Stimulated activated CD4-positive, alpha-beta T cell treated with anti-CD3 and anti-CD28 coated beads, TNF-alpha, amount 100 ng/mL, for 1 hour (primary cell): ENCODE results near the gene FBXL2.

Experiments used
- DNase-seq, 3 donors: peaks; one replicate each; pipeline ENCODE4 v3.0.0-alpha.2; 2020; ENCODE audit warnings: low read depth in 3 of 3, low spot score in 1 of 3

Gene FBXL2, protein sequence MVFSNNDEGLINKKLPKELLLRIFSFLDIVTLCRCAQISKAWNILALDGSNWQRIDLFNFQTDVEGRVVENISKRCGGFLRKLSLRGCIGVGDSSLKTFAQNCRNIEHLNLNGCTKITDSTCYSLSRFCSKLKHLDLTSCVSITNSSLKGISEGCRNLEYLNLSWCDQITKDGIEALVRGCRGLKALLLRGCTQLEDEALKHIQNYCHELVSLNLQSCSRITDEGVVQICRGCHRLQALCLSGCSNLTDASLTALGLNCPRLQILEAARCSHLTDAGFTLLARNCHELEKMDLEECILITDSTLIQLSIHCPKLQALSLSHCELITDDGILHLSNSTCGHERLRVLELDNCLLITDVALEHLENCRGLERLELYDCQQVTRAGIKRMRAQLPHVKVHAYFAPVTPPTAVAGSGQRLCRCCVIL

DNA sequence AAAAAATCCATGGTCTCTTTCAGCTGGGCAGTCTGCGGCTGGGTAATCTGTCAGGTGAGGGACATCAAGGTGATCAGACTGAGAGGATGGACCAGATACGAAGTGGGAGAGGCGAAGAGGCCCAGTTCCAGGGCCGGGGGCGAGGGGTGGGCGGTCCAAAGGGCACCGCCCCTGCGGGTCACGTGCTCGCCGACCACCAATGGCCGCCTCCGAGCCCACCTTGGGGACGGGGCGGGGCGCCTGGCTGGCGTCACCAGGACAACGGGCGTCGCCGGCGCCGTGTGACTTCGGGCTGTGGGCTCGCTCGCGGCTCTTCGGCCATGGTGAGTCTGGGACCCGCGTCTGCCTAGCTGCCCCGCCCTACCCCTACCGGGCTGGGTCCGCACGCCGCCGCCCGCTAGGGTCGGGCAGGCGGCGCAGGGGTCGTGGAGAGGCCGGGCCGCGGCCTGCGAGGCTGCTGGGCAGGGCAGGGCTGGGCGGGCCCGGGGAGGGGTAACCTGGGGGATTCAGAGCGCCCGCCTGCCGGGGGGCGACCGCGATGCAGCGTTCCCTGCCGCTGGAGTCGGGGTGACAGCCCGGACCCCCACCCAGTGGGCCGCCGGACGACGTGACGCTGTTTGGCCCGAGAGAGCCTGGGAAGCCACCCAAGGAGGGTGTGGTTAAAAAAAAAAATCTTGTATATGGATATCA, at the start of gene FBXL2:
FBXL2 (plus strand) TSS at position 250 of the 690 bp plus-strand sequence; CDS start at position 321, 71 bp downstream.
- no peak for DNase-seq

DNA sequence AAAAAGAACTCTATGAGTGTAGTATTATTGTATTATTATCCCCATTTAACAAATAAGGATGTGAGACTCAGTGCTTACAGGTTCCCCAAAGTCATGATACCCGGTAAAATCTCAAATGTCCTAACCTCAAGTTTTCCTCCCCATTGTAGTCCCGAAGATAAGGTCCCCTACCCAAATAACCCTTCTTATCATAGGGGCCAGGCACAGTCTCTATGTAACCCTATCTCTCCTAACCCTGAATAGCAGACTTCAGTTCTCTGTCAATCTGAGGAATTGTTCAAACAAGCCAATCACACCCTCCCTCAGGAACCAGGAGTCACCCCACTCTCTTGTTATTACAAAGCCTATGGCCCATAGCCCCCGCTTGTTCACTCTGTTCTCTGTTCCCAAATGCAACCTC, 48.2 kb upstream of the FBXL2 start:
- DNase-seq: no peak

DNA sequence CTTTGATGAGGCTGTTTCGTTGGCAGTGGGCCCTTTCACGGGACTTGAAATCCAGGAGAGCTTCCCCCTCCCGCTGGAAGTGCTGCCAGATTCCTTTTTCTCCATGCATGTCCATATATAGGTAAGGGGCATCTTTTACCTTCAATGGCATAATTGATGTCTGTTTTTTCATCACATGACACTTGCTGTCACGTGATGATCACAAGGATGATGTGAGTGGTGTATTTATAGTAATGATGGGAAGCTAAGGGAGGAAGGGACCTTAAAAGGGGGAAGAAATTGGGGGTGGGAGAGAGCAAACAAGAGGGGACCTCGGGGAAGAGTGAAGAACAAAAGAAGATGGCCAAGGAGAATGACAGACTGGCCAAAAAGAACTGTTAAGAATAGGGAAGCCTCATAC, 47.3 kb upstream of the FBXL2 start:
- no peak for DNase-seq

DNA sequence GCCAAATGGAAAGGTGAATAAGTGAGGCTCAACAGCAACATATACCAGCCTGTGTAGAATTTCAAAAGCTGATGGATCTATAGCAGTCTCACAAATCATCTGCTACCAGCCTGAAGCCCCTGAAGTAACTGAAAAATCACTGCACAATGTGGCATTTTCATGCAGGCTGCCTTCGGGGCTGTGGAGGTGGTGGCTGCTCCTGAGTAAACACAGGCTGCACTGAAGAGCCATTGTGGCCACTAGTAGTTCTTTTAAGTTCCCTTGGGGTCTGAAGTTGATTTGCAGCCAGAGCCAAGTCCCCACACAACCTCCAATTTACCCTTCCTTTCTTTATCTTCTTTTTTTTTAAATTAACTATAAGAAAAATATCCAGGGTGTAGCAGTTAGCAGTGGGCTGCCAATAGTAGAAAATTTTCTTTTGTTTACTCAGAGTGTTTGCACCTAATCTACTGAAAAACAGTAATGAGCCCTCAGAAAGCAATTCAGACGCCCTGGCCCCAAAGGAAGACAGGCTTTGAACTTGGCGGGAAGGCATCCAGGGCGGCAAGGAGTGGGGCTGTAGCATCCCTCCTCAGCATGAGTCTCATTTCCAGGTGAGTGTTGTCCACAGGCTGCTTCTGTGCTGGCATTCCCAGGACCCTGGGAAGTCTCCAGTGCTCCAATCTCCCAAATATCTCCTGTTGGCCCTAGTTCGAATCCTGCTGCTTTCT, 45.3 kb upstream of the FBXL2 start:
- DNase-seq: no peak

DNA sequence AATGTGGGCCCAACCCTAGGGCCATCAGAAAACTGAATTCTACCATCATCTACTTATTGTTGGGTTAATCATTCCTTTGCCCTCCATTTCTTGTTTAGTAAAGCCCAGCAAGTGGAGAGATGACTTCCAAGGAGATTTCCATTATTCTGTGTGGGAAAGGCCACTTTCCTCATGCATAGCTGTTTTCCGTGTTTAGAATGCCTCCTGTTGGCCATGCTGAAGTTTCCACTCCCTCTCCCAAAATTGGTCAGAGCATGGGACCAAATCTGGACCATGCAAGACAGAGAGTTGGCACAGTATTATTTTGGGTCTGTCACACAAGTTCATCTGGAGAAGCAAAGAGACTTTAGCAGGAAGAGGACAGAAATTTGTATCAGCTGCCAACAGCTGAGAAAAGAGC, 43.4 kb upstream of the FBXL2 start:
- DNase-seq: no peak

DNA sequence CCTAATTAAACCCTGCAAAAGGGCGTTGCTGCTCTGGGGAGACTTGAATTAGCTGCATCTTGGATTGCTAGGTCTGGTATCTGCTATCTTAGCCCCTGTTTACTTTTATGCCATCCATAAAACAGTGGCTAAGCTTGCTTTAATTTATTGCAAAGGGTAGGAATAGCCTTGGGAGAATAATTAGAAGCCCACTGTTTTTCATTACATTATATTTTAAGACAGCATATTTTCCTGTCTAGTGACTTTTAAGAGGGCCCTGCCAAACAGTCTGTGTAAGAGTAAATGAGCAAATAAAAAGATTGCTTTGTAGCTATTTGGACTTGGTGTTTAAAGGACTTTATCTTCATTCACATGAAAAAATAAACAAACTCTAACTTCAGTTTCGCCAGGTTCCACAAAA, 41.2 kb upstream of the FBXL2 start:
- DNase-seq: no peak

DNA sequence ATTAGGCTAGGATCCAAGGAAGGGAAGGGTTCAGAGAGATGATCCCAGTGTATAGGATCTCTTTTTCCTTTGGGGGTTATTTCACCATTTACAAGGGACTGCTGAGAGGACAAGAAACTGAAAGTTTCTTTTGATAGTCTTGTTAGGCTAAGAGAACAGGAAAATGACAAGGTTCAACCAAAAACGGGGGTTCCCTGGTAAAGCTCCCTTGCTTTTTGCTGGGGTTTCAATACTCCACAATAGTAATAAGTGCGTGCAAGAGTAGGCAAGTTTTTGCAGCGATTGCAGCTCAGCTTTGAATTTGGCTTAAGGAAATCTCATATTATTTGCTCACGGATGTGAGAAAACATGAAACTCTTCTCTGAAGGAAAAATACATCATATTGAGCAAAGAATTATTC, 39.8 kb upstream of the FBXL2 start:
- DNase-seq: no peak

DNA sequence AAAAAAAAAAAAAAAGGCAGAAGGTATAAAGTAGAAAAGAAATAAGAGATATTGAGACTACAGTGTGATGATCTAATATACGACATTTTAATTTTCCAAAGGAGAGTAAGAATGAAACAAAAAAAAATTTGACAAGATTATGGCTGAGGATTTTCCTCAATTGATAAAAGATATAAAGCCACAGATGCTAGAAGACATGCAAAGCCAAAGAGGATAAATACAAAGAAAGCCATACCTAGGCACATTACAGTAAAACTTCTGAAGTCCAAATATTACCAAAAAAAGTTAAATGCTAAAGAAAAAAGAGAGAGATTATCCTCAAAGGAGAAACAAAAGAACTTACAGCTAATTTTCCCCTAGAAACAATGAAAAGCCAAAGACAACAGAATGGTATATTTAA, 38.3 kb upstream of the FBXL2 start:
- DNase-seq: no peak

DNA sequence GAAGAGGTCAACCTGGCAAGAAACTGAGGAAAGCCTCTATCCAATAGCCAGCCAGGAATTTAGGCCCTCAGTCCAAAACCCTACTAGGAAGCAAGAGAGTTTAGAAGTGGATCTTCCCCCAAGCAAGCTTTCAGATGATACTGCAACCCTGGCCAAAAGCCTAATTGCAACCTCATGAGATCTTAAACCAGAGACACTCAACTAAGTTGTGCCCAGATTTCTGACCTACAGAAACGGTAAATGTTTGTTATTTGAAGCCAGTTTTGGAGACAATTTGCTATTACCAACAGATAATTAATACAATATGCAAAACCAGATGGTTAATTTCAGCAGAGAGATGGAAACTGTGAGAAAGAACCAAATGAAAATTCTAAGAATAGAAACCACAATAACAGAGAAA, 37.0 kb upstream of the FBXL2 start:
- DNase-seq: no peak

DNA sequence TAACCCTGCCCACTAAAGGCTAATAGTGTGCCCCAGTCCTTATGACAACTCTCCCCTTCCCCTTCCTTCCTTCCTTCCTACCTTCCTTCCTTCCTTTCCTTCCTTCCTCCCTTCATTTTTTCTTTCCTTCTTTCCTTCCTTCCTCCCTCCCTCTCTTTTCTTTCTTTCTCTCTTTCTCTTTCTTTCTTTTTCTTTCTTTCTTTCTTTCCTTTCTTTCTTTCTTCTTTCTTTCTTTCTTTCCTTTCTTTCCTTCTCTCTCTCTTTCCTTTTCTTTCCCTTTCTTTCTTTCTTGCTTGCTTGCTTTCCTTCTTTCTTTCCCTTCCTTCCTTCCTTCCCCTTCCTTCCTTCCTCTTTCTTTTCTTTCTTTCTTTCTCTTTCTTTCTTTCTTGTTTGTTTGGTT, 30.5 kb upstream of the FBXL2 start:
- no peak for DNase-seq

DNA sequence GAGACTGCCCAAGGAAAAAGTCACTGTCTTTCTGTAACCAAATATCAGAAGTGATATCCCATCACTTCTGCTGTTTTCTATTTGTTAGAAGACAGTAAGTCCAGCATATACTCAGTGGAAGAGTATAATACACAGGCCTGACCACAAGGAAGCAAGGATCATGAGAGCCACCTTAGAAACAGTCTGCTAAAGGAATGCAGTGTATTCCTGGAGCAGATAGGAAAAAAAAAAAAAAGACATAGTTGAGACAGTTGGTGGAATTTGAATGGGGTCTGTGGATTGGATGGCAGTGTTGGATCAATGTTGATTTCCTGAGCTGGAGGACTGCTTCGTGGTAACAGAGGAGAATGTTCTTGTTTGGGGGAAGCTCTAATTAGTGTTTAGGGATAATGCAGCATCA, 26.5 kb upstream of the FBXL2 start:
- no peak for DNase-seq

DNA sequence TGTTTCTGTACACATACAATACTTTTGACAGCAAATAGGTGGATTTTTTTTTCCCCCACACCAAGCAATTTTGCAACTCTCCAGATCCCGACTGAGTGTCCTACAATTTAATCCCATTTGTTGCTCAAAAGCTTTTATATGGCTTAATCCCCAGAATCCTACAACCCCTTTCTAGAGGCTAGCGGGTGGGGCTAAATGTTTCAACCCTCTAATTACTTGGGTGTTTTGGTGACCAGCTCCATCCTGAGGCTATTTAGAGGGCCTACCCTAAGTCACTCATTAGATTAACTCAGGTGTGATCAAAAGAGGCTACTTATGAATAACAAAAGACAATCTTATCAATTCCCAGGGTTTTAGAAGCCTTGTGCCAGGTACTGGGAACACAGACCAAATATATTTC, 21.0 kb upstream of the FBXL2 start:
- DNase-seq: no peak

DNA sequence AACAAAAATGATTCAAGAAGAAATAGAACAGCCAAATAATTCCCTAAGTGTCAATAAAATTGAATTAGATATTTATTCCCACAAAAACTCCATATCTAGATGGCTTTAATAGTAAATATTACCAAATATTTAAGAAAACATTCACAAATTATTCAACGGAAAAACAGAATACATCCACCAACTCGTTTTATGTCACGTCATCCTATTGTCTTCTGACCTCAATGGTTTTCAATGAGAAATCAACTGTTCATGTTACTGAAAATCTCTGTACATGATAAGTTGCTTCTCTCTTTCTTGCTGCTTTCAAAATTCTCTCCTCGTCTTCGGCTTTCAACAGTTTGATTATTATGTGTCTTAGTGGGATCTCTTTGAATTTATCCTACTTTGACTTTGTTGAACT, 17.1 kb upstream of the FBXL2 start:
- no peak for DNase-seq

DNA sequence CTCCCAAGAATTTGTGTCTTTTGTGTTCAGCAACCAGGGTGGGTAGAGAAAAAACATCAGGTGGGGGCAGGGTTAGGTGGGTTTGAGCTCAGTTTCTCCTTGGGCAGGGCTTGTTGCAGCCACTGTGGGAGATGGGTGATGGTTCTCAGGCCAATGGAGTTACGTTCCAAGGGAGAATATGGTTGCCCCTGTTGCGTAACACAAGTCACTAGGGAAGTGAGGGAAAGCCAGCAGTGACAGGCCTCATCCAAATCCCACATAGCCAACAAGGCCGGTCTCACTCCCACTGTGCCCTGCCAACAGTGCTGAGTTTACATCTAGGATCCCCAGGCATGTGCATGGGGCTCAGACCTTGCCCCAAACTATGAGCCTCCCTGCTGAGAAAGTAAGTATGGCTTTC, 7.9 kb upstream of the FBXL2 start:
- DNase-seq: no peak

DNA sequence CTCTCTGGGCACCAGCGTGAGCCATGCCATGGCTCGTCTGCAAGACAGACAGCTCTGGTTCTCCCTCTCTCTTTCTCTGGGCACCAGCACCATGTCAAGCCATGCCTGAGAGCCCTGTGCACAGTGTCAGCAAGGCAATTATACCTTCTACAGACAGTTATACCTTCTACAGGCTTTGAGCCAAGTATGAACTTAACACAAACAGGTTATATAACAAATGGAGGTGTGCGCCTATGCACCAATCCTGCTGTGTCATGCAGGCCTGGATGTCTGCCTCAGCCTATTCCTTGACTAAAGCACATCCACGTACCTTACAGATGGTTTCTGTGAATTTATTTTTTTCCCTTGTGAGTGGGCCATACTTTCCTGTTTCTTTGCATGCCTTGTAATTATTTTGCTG, 5.9 kb upstream of the FBXL2 start:
- DNase-seq: no peak

DNA sequence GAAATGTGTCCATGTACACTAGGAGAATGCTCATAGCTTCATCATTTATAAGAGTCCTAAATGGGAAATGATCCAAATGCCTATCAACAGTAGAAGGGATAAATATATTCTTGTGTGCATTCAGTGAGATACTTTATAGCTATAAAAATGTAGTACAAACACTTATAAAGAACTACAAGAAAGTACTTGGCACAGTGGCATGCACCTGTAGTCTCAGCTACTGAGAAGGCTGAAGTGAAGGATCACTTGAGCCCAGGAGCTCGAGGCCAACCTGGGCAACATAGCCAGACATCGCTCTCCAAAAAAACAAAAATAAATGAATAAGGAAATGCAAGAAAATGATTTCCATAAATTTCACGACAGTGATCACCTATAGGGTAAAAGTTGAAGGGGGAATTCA, 3.6 kb upstream of the FBXL2 start:
- no peak for DNase-seq

DNA sequence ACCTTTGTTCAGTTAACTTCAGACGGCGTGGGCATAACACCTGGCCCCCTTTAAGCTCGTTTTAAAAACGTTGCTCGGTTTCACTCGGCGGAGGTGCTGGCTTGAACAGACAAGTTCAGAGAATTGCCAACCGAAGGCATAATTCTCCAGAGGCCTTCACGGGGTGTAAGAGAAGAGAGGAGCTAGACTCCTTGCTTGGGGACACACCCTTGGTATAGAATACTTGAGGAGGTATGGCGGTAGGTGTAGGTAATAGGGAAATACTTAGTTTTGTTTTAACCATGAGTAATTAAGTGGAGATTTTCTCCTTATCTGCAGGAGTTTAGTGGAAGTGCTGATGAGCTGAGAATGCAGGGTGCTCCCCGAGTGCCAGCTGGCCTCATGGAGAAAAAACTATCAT, 921 bp downstream of the FBXL2 start:
- no peak for DNase-seq

DNA sequence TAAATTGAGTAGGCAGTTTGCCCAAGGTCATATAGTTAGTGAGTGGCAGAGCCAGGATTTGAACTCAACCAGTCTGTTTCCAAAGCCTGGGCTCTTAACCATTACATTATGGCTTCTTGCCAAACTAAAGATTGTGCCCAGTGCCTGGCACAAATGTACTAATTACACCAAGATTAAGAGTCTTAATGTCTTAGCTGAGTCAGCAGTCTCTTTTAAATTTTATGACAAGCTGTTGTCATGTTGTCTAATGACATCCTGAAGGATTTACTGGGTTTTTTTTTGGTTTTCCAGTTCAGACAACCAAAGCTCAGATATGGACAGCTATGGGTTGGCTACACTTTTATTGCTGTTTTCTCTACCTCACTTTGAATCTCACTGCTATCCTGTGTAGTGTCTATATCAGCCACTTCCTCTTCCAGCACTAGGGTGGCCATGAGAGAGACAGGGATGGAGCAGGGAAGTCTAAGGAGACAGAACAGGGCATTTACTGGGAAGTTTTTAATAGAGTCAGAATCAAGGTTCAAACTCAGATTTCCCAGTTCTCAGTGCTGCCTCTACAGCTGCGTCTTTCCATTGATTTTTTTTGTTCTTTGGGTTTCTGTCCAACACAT, 10.5 kb downstream of the FBXL2 start:
- DNase-seq: no peak

DNA sequence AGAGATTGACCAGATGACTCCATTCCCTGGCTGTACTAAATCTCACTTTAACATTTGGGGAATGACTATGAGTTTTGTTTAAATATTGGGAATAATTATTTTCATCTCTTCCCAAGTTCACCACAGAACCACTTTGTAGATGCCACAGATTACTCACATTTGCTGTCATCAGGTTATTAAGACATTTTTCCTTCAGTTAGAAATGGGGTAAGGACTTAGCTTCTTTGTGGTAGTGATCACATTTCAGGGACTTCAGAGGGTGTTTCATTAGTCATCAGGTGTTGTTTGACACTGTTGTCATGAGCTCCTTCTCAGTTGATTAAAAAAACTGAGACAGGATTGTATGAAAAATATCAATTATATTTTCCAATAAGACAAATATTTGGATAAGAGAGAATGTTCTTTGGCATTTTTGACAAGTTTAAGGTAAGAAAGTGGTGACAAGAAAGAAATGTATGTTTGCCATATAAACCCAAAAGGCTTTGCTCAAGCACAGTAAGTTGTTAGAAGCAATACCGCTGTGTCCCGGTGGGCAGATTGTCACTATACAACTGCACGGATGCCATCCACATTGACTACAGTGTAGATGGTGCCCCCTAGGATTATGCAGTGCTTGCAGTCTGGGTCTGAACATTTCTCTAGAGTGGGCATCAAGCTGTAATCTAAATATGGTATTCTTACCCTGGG, 22.3 kb downstream of the FBXL2 start:
- DNase-seq: no peak

DNA sequence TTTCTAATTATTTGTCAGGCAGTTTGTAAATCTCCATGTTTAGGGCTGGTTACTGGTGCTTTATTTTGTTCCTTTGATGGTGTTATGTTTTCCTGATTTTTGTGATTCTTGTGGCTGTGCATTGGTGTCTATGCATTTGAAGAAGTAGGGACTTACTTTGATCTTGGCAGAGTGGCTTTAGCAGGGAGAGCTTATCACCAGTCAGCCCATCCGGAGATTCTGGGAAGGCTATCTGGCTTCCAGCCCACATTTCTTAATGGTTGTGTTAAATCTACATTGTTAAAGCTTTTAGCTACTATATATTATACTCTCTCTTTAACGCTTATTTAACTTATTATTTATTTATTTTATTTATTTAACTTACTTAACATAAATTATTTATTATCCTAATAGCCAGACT, 35.1 kb downstream of the FBXL2 start:
- DNase-seq: no peak

DNA sequence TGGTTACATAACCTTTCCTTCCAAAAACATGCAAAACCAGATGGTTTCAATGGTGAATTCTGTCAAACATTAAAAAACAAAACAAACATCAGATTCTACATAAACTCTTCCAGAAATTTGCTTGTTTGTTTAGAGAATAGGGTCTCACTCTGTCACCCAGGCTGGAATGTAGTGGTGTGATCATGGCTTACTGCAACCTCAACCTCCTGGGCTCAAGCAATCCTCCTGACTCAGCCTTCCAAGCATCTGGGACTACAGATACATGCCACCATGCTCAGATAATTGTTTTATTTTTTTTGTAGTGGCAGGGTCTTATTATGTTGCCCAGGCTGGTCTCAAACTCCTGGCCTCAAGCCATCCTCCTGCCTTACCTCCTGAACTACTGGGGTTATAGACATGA, 36.1 kb downstream of the FBXL2 start:
- no peak for DNase-seq
